Effector memory CD4-positive, alpha-beta T cell (primary cell): Measurements from ENCODE around the gene ZW10.

Source experiments
- DNase-seq, 3 donors: peaks; one replicate each; pipeline ENCODE4 v3.0.0-alpha.2; 2020
- H3K27ac ChIP-seq: 2 replicates; pipeline ENCODE4 v1.7.0; 2013; ENCODE audit warnings: mild to moderate bottlenecking, low read length, moderate library complexity; ENCODE audit not compliant: insufficient read depth, poor library complexity, severe bottlenecking
- H3K27me3 ChIP-seq: replicated peaks from 2 replicates; pipeline ENCODE4 v1.7.0; 2013; ENCODE audit warnings: mild to moderate bottlenecking, low read length; ENCODE audit not compliant: insufficient read depth, control insufficient read depth, poor library complexity, severe bottlenecking
- H3K36me3 ChIP-seq: 2 replicates; pipeline ENCODE4 v1.7.0; 2013; ENCODE audit warnings: mild to moderate bottlenecking, low read length, moderate library complexity; ENCODE audit not compliant: control insufficient read depth, insufficient read depth
- H3K4me1 ChIP-seq: 2 replicates; pipeline ENCODE4 v1.7.0; 2013; ENCODE audit warnings: low read length, mild to moderate bottlenecking; ENCODE audit not compliant: control insufficient read depth, insufficient read depth, poor library complexity, severe bottlenecking
- H3K4me3 ChIP-seq: 2 replicates; pipeline ENCODE4 v1.7.0; 2013; ENCODE audit warnings: low read length, low read depth, mild to moderate bottlenecking; ENCODE audit not compliant: insufficient read depth, poor library complexity, severe bottlenecking
- H3K9me3 ChIP-seq: 2 replicates; pipeline ENCODE4 v1.7.0; 2013; ENCODE audit warnings: mild to moderate bottlenecking, low read length, moderate library complexity; ENCODE audit not compliant: control insufficient read depth

The ZW10 gene

DNA sequence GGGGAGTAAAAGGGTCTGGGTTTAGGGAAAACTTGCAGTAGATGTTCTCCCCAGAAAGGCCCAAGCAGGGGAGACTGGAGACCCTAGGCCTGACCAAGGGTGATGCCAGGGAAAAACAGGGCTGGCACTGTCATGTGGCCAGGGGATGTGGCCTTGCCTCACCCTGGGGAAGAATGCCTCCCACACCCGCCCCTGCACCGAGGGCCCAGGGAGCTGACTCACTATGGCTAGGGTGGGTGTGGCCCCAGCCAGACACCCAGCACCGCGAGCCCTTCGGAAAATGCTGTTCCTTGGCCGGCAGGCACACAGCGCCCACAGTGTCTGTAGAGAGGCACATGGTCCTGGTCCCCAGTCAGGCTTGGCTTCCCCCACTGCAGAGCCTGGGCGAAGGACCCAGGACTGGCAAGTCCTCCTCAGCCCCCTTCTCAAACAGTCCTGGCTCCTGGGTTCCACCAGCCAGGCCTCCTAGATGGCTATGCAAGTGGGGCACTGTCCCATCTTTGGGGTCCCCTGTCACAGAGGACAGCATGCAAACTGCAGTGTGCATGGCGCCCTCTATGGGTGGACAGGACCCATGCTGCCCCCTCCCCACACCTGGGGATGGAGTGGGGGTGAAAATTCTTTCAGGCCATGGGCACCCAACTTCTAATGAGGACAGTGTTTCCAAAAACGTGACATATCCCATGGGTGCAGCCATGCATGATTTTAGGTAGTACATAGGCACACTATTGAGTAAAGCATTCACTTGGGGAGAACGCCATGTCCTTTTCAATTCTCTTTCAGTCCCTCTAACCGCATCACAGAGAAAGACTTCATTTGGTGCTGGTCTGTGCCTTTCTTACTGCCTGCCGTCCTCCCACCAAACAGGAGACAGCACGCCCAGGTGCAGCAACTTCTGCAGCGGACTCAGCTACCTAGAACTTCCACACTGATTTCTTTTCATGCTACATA lies 82.6 kb downstream of the ZW10 start:
- no peak overlapping the region for H3K27ac ChIP-seq

DNA sequence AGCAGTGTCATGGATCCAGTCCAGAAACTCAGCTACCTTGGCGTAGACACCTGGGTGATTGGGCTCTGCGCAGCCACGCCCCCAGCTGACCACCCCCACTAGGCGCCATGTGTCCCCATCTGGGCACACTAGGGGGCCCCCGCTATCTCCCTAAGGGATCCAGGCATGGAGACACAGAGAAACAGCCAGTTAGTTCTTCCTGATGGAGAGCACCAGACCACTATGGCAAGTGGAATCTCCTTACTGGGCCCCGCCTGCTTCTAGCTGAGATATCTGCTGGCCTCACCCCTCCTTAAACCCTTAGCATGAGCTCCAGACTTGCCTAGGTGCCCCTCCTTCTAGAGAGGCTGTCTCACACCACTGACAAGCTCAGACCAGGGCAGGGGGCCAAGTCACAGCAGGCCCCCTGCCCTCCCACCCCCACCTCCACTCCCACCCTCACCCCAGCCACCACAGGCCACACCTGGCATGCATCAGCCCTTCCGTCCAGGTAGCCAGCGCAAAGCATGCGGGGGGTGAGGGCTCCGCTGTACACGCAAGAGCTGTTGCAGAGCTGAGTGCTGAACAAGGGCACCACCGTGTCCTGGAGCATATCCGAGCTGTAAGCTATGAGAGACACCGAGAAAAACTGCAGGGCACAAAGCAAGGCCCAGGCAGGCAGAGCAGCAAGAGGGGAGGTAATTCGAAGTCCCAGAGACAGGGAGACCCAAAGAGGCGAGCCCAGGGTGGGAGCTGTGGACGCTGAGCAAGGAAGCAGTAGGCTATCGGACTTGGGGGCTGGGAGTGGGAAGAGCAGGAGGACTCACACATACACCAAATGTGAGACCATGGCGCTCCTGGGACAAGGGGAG lies 83.5 kb downstream of the ZW10 start:
- no peak overlapping the region for H3K4me3 ChIP-seq
- H3K36me3 ChIP-seq: no peaks in the 10 kb centered on the region
- no peak overlapping the region for H3K27ac ChIP-seq
- DNase-seq: no peak
- no peaks in the 10 kb centered on the region for H3K9me3 ChIP-seq
- H3K4me1 ChIP-seq: no peaks in the 10 kb centered on the region
- no peaks in the 10 kb centered on the region for H3K27me3 ChIP-seq

More for the DNA sequence above, 82.6 kb downstream of the ZW10 start:
- Histone ChIP-seq H3K9me3 (no peaks in the 10 kb centered on the region), H3K4me1 (no peaks in the 10 kb centered on the region), H3K27me3 (no peaks in the 10 kb centered on the region), H3K4me3 (no peak overlapping the region), H3K36me3 (no peaks in the 10 kb centered on the region)
- DNase-seq: no peak

DNA sequence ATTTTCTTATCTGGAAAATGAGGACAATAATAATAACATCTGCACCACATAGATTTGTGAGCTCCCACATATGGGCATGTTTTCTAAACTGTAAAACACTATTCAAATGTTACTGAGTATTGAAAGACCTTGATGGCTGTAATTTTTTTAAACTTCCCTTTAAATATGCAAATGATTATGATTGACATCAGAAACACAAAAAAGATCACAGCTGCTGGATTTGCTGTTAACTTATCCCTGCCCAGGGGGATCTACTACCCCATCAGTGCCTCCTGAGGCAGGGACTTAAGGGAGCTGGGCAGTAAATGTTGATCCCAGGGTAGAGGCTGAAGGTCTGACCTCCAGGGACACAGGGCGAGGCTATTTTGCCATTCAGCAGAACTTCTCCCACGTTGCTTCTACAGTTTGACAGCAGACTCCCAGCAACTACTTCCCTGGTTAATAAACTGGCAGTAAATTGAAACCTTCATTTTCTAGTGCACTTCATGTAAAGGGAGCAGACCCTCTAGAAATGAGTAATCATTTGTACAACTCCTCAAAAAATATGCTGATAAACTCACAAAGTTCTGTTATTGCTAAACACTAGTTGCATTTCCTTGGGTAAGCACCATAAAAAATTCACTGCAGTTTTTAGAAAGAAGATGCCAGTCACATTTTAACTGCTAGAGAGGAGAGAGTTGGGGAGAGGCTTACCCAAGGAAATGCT lies 87.7 kb downstream of the ZW10 start:
- H3K27me3 ChIP-seq: no peaks in the 10 kb centered on the region
- H3K4me1 ChIP-seq: no peaks in the 10 kb centered on the region
- no peak for DNase-seq
- no peak overlapping the region for H3K4me3 ChIP-seq
- no peaks in the 10 kb centered on the region for H3K9me3 ChIP-seq
- no peak overlapping the region for H3K27ac ChIP-seq
- no peaks in the 10 kb centered on the region for H3K36me3 ChIP-seq

DNA sequence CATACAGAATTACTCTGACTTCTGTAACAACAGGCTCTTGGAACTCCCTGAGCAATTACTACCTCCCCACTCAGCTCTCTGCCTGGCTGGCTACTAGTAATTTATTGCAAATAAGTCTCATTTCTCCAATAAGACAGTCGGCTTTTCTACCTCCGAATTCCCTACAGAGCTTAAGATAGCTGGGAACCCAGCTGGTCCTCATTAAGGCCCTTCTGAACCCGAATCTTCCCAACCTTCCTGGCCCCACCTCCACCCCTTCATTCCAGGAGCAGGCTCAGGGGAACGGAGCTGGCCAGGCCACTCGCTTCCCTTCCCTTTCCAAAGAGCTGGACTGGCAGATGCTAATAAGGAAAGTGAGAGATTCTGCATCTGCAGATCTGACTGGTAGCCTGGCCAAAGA lies 89.0 kb downstream of the ZW10 start:
- Histone ChIP-seq H3K27me3 (no peaks in the 10 kb centered on the region), H3K9me3 (no peaks in the 10 kb centered on the region), H3K36me3 (no peaks in the 10 kb centered on the region), H3K27ac (no peak overlapping the region), H3K4me3 (no peak overlapping the region), H3K4me1 (no peaks in the 10 kb centered on the region)
- DNase-seq: no peak

DNA sequence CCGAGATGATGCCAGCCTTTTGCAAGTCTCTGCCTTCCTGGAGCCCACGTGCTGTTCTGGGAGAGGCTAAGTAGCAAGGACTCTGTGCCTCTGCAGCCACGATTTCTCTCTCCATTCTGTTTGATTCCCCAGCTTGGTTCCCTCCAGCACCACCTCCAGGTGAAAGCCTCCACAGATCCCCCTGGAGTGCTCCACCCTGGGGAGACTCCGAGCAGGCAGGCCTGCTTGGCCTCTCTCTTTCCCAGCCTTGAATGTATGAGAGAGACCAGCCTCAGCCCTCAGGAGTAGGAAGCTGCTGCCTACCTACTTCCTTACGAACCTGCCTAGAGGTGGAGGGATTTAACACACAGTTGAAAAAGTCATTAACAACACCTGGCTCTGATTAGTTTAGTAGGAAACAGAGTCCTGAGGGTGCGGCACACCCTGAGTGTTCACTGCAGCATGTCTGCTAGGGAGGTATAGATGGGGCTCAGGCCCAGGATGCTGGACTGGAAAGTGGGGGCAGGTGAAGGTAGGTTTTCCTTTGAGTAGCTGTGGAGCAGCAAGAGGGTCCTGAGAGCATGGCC lies 89.9 kb downstream of the ZW10 start:
- H3K27ac ChIP-seq: no peak overlapping the region
- no peaks in the 10 kb centered on the region for H3K9me3 ChIP-seq
- H3K4me3 ChIP-seq: no peak overlapping the region
- H3K36me3 ChIP-seq: no peaks in the 10 kb centered on the region
- DNase-seq: no peak
- no peaks in the 10 kb centered on the region for H3K4me1 ChIP-seq
- no peaks in the 10 kb centered on the region for H3K27me3 ChIP-seq
